ENCODE results near the gene SMC2.

The SMC2 gene

GRCh38 chr9:104082168-104082567 is 11.9 kb upstream of the SMC2 start:
- no peaks in the 10 kb centered on the region for H3K27me3 ChIP-seq (ENCODE audit: control insufficient read depth in 2 of 2, insufficient read depth in 2 of 2, low read length in 2 of 2)
- no peaks in the 10 kb centered on the region for H3K36me3 ChIP-seq (ENCODE audit: control insufficient read depth in 2 of 2, insufficient read depth in 2 of 2, low read length in 2 of 2)
- H3K27ac ChIP-seq (ENCODE audit: low read depth in 2 of 2, low read length in 2 of 2): no peak overlapping the region
- H3K4me1 ChIP-seq (ENCODE audit: control insufficient read depth in 2 of 2, insufficient read depth in 2 of 2, low read length in 2 of 2): no peaks in the 10 kb centered on the region
- H3K9me3 ChIP-seq (ENCODE audit: control insufficient read depth in 2 of 2, low read length in 2 of 2): no peaks in the 10 kb centered on the region
- H3K9ac ChIP-seq (ENCODE audit: low read depth in 1 of 2, low read length in 2 of 2): no peak overlapping the region
- H3K4me3 ChIP-seq (ENCODE audit: low read length in 2 of 2): no peak overlapping the region

GRCh38 chr9:104085525-104085924 is 8.6 kb upstream of the SMC2 start:
- H3K4me3 ChIP-seq (ENCODE audit: low read length in 2 of 2): no peak overlapping the region

GRCh38 chr9:104087894-104088293 is 6.2 kb upstream of the SMC2 start:
- no peaks in the 10 kb centered on the region for H3K9me3 ChIP-seq (ENCODE audit: control insufficient read depth in 2 of 2, low read length in 2 of 2)
- peaks cover 10 to 15% of the 10 kb centered on the region in 2 donors for H3K4me1 ChIP-seq (ENCODE audit: control insufficient read depth in 2 of 2, insufficient read depth in 2 of 2, low read length in 2 of 2)
- H3K9ac ChIP-seq (ENCODE audit: low read depth in 1 of 2, low read length in 2 of 2): no peak overlapping the region
- no peak overlapping the region for H3K27ac ChIP-seq (ENCODE audit: low read depth in 2 of 2, low read length in 2 of 2)
- no peaks in the 10 kb centered on the region for H3K36me3 ChIP-seq (ENCODE audit: control insufficient read depth in 2 of 2, insufficient read depth in 2 of 2, low read length in 2 of 2)
- no peak overlapping the region for H3K4me3 ChIP-seq (ENCODE audit: low read length in 2 of 2)
- no peaks in the 10 kb centered on the region for H3K27me3 ChIP-seq (ENCODE audit: control insufficient read depth in 2 of 2, insufficient read depth in 2 of 2, low read length in 2 of 2)

More at GRCh38 chr9:104085525-104085924, 8.6 kb upstream of the SMC2 start:
- Histone ChIP-seq H3K9me3 (ENCODE audit: control insufficient read depth in 2 of 2, low read length in 2 of 2) (no peaks in the 10 kb centered on the region), H3K4me1 (ENCODE audit: control insufficient read depth in 2 of 2, insufficient read depth in 2 of 2, low read length in 2 of 2) (no peaks in the 10 kb centered on the region), H3K9ac (ENCODE audit: low read depth in 1 of 2, low read length in 2 of 2) (no peak overlapping the region), H3K27ac (ENCODE audit: low read depth in 2 of 2, low read length in 2 of 2) (no peak overlapping the region), H3K27me3 (ENCODE audit: control insufficient read depth in 2 of 2, insufficient read depth in 2 of 2, low read length in 2 of 2) (no peaks in the 10 kb centered on the region), H3K36me3 (ENCODE audit: control insufficient read depth in 2 of 2, insufficient read depth in 2 of 2, low read length in 2 of 2) (no peaks in the 10 kb centered on the region)

- no peaks in the 10 kb centered on the region for H3K27me3 ChIP-seq (ENCODE audit: control insufficient read depth in 2 of 2, insufficient read depth in 2 of 2, low read length in 2 of 2)
- no peaks in the 10 kb centered on the region for H3K36me3 ChIP-seq (ENCODE audit: control insufficient read depth in 2 of 2, insufficient read depth in 2 of 2, low read length in 2 of 2)
- no peak overlapping the region for H3K27ac ChIP-seq (ENCODE audit: low read depth in 2 of 2, low read length in 2 of 2)
- no peak overlapping the region for H3K4me3 ChIP-seq (ENCODE audit: low read length in 2 of 2)
- H3K9ac ChIP-seq (ENCODE audit: low read depth in 1 of 2, low read length in 2 of 2): no peak overlapping the region
- H3K4me1 ChIP-seq (ENCODE audit: control insufficient read depth in 2 of 2, insufficient read depth in 2 of 2, low read length in 2 of 2): peaks cover 12 to 17% of the 10 kb centered on the region in 2 donors
- H3K9me3 ChIP-seq (ENCODE audit: control insufficient read depth in 2 of 2, low read length in 2 of 2): no peaks in the 10 kb centered on the region
Observed at GRCh38 chr9:104088416-104088815, 5.7 kb upstream of the SMC2 start.

GRCh38 chr9:104090578-104090977 is 3.5 kb upstream of the SMC2 start:
- Histone ChIP-seq H3K27ac (ENCODE audit: low read depth in 2 of 2, low read length in 2 of 2) (no peak overlapping the region), H3K36me3 (ENCODE audit: control insufficient read depth in 2 of 2, insufficient read depth in 2 of 2, low read length in 2 of 2) (no peaks in the 10 kb centered on the region), H3K9me3 (ENCODE audit: control insufficient read depth in 2 of 2, low read length in 2 of 2) (no peaks in the 10 kb centered on the region), H3K4me1 (ENCODE audit: control insufficient read depth in 2 of 2, insufficient read depth in 2 of 2, low read length in 2 of 2) (peaks cover 12 to 20% of the 10 kb centered on the region in 2 donors), H3K4me3 (ENCODE audit: low read length in 2 of 2) (no peak overlapping the region), H3K27me3 (ENCODE audit: control insufficient read depth in 2 of 2, insufficient read depth in 2 of 2, low read length in 2 of 2) (no peaks in the 10 kb centered on the region), H3K9ac (ENCODE audit: low read depth in 1 of 2, low read length in 2 of 2) (no peak overlapping the region)

GRCh38 chr9:104091116-104091515 is 3.0 kb upstream of the SMC2 start:
- Histone ChIP-seq H3K4me3 (ENCODE audit: low read length in 2 of 2) (no peak overlapping the region), H3K27ac (ENCODE audit: low read depth in 2 of 2, low read length in 2 of 2) (peak overlapping the region; percentile 57 to 62), H3K9me3 (ENCODE audit: control insufficient read depth in 2 of 2, low read length in 2 of 2) (no peaks in the 10 kb centered on the region), H3K36me3 (ENCODE audit: control insufficient read depth in 2 of 2, insufficient read depth in 2 of 2, low read length in 2 of 2) (no peaks in the 10 kb centered on the region), H3K9ac (ENCODE audit: low read depth in 1 of 2, low read length in 2 of 2) (no peak overlapping the region), H3K27me3 (ENCODE audit: control insufficient read depth in 2 of 2, insufficient read depth in 2 of 2, low read length in 2 of 2) (no peaks in the 10 kb centered on the region), H3K4me1 (ENCODE audit: control insufficient read depth in 2 of 2, insufficient read depth in 2 of 2, low read length in 2 of 2) (peaks cover 12 to 20% of the 10 kb centered on the region in 2 donors)

GRCh38 chr9:104091708-104092107 is 2.4 kb upstream of the SMC2 start:
- peak overlapping the region in 1 of 2 donors; percentile 11 for H3K9ac ChIP-seq (ENCODE audit: low read depth in 1 of 2, low read length in 2 of 2)
- no peaks in the 10 kb centered on the region for H3K27me3 ChIP-seq (ENCODE audit: control insufficient read depth in 2 of 2, insufficient read depth in 2 of 2, low read length in 2 of 2)
- H3K4me3 ChIP-seq (ENCODE audit: low read length in 2 of 2): peak overlapping the region in 1 of 2 donors; percentile 23
- no peaks in the 10 kb centered on the region for H3K36me3 ChIP-seq (ENCODE audit: control insufficient read depth in 2 of 2, insufficient read depth in 2 of 2, low read length in 2 of 2)
- H3K27ac ChIP-seq (ENCODE audit: low read depth in 2 of 2, low read length in 2 of 2): peak overlapping the region; percentile 57 to 62
- peaks cover 12 to 20% of the 10 kb centered on the region in 2 donors for H3K4me1 ChIP-seq (ENCODE audit: control insufficient read depth in 2 of 2, insufficient read depth in 2 of 2, low read length in 2 of 2)
- H3K9me3 ChIP-seq (ENCODE audit: control insufficient read depth in 2 of 2, low read length in 2 of 2): no peaks in the 10 kb centered on the region

- Histone ChIP-seq H3K27ac (ENCODE audit: low read depth in 2 of 2, low read length in 2 of 2) (peak overlapping the region in 1 of 2 donors; percentile 62), H3K4me1 (ENCODE audit: control insufficient read depth in 2 of 2, insufficient read depth in 2 of 2, low read length in 2 of 2) (peaks cover 12 to 20% of the 10 kb centered on the region in 2 donors)
Observed at GRCh38 chr9:104092192-104092591, 1.9 kb upstream of the SMC2 start.

GRCh38 chr9:104092875-104093600 is 1.1 kb upstream of the SMC2 start:
- Histone ChIP-seq H3K4me1 (ENCODE audit: control insufficient read depth in 2 of 2, insufficient read depth in 2 of 2, low read length in 2 of 2) (peaks cover 12 to 20% of the 10 kb centered on the region in 2 donors), H3K9ac (ENCODE audit: low read depth in 1 of 2, low read length in 2 of 2) (peak overlapping the region; percentile 81 to 88), H3K27ac (ENCODE audit: low read depth in 2 of 2, low read length in 2 of 2) (peak overlapping the region; percentile 91 to 96), H3K27me3 (ENCODE audit: control insufficient read depth in 2 of 2, insufficient read depth in 2 of 2, low read length in 2 of 2) (no peaks in the 10 kb centered on the region), H3K4me3 (ENCODE audit: low read length in 2 of 2) (peak overlapping the region; percentile 69 to 92), H3K9me3 (ENCODE audit: control insufficient read depth in 2 of 2, low read length in 2 of 2) (no peaks in the 10 kb centered on the region), H3K36me3 (ENCODE audit: control insufficient read depth in 2 of 2, insufficient read depth in 2 of 2, low read length in 2 of 2) (no peaks in the 10 kb centered on the region)

More at GRCh38 chr9:104092192-104092591, 1.9 kb upstream of the SMC2 start:
- H3K9ac ChIP-seq (ENCODE audit: low read depth in 1 of 2, low read length in 2 of 2): peak overlapping the region in 1 of 2 donors; percentile 11
- H3K4me3 ChIP-seq (ENCODE audit: low read length in 2 of 2): peak overlapping the region in 1 of 2 donors; percentile 23
- no peaks in the 10 kb centered on the region for H3K9me3 ChIP-seq (ENCODE audit: control insufficient read depth in 2 of 2, low read length in 2 of 2)
- H3K36me3 ChIP-seq (ENCODE audit: control insufficient read depth in 2 of 2, insufficient read depth in 2 of 2, low read length in 2 of 2): no peaks in the 10 kb centered on the region
- no peaks in the 10 kb centered on the region for H3K27me3 ChIP-seq (ENCODE audit: control insufficient read depth in 2 of 2, insufficient read depth in 2 of 2, low read length in 2 of 2)

GRCh38 chr9:104094534-104095015 is 466 bp downstream of the SMC2 start:
- H3K9me3 ChIP-seq (ENCODE audit: control insufficient read depth in 2 of 2, low read length in 2 of 2): no peaks in the 10 kb centered on the region
- peak overlapping the region; percentile 57 to 81 for H3K9ac ChIP-seq (ENCODE audit: low read depth in 1 of 2, low read length in 2 of 2)
- peak overlapping the region; percentile 69 to 92 for H3K4me3 ChIP-seq (ENCODE audit: low read length in 2 of 2)
- H3K4me1 ChIP-seq (ENCODE audit: control insufficient read depth in 2 of 2, insufficient read depth in 2 of 2, low read length in 2 of 2): peaks cover 12 to 20% of the 10 kb centered on the region in 2 donors
- no peaks in the 10 kb centered on the region for H3K27me3 ChIP-seq (ENCODE audit: control insufficient read depth in 2 of 2, insufficient read depth in 2 of 2, low read length in 2 of 2)
- peak overlapping the region in 1 of 2 donors; percentile 91 for H3K27ac ChIP-seq (ENCODE audit: low read depth in 2 of 2, low read length in 2 of 2)
- no peaks in the 10 kb centered on the region for H3K36me3 ChIP-seq (ENCODE audit: control insufficient read depth in 2 of 2, insufficient read depth in 2 of 2, low read length in 2 of 2)
